Activated gamma-delta T cell treated with Interleukin-2 at 50 U/mL for 16 hours (primary cell): Measurements from ENCODE around the gene OR51B4.
"Not testable (repeated sequence)": the region's sequence is repeated elsewhere in the genome, so short reads cannot be mapped to it uniquely, and the experiment has no call there.

ENCODE experiments used
- DNase-seq: peaks from one replicate; pipeline ENCODE4 v3.0.0-alpha.2; 2020

Gene OR51B4, protein sequence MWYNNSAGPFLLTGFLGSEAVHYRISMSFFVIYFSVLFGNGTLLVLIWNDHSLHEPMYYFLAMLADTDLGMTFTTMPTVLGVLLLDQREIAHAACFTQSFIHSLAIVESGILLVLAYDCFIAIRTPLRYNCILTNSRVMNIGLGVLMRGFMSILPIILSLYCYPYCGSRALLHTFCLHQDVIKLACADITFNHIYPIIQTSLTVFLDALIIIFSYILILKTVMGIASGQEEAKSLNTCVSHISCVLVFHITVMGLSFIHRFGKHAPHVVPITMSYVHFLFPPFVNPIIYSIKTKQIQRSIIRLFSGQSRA

GRCh38 chr11:5301846-5302245 is at the start of gene OR51B4:
Gene OR51B4 (minus strand): TSS chr11:5301946. CDS start chr11:5301946, 0 bp downstream.
- no peak for DNase-seq

DNA sequence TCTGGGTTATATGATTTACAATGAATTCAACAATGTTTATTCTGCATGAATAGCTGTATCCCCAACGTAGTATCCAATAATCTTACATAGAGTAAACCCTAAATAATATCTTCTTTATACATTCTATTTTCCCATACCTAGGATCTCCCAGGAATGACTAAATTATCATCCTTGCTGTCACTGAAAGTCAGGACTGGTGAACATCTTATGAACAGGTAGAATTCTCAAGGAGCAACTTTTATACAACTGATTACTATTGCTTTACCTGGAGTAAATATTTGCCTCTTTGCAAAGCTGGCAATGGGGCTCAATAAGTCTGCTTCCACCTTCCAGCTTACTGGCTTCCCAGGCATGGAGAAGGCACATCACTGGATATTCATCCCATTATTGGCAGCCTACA is 49.5 kb upstream of the OR51B4 start, which contains the start of gene OR51B6:
TSS of gene OR51B6 (plus strand) at position 301 of the 400 bp plus-strand sequence. CDS start at position 301, 0 bp downstream.
- no peak for DNase-seq

DNA sequence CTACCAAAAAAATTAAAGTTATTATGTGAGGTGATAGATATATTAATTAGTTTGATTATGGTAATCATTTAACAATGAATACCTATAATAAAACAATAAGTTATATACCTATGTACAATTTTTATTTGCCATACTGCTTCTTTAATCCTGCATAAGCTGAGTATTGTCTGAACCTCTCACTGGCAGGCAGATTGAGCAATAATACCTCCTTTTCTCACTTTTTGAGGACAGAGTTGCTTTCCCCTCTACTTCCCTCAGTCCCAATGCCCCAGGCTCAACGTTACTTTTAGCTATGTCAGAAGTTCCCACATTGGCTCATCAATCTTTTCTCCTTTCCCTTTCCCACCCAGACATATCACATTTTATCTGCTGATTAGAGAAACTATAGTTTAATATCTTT is 47.8 kb upstream of the OR51B4 start:
- no peak for DNase-seq

- DNase-seq = no peak
Measured at GRCh38 chr11:5348551-5349194, 46.9 kb upstream of the OR51B4 start.

DNA sequence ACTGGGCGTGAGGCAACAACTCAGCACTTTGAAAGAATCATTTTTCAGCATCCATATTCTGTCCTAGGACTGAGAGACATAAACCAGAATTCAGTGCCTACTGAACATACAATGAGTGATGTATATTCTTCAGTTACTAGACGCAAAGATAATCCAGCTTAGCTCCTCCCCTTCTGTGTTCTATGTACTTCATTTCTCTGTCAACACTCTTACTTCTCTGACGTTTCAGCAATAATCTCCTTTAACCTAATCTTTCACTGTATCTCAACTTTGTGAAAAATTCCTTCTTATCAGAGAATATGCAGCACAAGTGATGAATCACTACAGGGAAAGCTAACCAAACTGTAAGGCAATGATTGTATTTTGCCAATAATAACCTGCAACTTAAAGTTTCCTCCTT is 44.1 kb upstream of the OR51B4 start:
- DNase-seq = no peak

DNA sequence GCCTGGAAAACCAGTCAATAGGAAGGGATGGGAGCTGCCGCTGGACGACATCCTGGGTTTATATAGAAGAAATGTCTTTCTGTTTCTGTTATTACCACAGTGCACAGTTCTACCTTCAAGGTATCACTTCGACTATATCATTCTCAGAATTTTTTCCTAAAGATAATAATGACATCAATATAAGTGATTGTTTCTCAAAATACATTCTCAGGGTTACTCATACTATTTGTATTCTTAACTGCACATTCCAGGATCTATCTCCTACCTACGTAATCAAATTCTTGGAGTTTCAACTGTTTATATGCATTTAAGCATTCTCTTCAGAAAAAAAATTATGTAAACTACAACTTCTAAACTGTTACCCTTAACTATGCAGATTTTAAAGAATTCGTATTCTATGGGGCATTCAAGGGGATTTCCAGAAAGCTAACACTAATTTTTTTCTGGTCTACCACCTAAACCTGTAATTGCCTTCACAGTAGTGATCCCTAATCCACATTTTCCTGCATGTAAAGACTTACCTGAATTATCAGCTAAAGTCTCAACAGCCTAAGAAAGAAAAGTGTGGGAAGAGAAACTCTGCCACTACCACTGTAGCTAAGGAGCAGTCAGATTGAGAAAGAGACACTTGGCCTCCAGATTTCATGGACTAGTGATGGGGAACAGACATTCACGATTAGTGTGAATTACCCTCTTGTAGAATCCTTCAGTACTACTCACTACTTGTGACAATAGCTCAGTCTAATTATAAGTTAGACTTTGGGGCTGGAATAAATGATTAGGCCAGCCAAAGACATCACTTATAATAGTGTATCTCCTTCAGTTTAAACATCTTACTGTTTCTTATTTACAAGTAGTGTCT is 42.0 kb upstream of the OR51B4 start, which contains the start of gene OR51B5:
TSS of gene OR51B5 (minus strand) at position 51 of the 862 bp plus-strand sequence. CDS start at position 51, 0 bp downstream.
- DNase-seq = no peak

- no peak for DNase-seq
Measured at GRCh38 chr11:5339771-5340322, 38.1 kb upstream of the OR51B4 start.

DNA sequence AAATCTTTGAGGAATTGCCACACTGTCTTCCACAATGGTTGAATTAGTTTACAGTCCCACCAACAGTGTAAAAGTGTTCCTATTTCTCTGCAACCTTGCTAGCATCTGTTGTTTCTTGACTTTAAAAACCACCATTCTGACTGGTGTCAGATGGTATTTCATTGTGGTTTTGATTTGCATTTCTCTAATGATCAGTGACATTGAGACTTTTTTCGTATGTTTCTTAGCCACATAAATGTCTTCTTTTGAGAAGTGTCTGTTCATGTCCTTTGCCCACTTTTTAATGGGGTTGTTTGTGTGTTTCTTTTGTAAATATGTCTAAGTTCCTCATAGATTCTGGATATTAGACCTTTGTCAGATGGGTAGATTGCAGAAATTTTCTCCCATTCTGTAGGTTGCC is 35.5 kb upstream of the OR51B4 start:
- not testable (repeated sequence) for DNase-seq

GRCh38 chr11:5336331-5336730 is 34.6 kb upstream of the OR51B4 start:
- no peak for DNase-seq

- DNase-seq = no peak
Measured at GRCh38 chr11:5335170-5335569, 33.4 kb upstream of the OR51B4 start.

DNA sequence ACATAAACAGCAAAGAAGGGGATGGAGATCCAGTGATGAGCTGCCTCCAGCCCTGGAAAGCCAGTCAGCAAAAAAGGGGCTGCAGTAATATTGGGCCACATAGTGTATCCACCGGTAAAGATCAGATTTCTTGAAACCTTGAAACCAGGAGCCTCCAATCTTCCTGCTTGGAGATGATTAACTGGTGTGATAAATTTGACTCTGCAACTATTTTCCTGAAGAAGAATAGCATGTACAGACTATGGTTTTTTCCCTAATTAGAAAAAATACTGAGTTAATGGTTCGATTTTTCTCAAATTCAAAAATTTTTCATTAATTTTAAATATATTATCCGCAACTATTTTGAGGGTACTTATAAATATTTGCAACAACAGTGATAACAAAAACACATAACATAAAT is 22.5 kb upstream of the OR51B4 start, which contains the start of gene OR51B2:
TSS of gene OR51B2 (minus strand) at position 101 of the 400 bp plus-strand sequence. CDS start at position 101, 0 bp downstream.
- no peak for DNase-seq

GRCh38 chr11:5317292-5317691 is 15.5 kb upstream of the OR51B4 start:
- DNase-seq = no peak

GRCh38 chr11:5313326-5314023 is 11.7 kb upstream of the OR51B4 start:
- not testable (repeated sequence) for DNase-seq

- no peak for DNase-seq
Measured at GRCh38 chr11:5310423-5310822, 8.7 kb upstream of the OR51B4 start.

- DNase-seq = no peak
Measured at GRCh38 chr11:5307256-5308019, 5.7 kb upstream of the OR51B4 start.

DNA sequence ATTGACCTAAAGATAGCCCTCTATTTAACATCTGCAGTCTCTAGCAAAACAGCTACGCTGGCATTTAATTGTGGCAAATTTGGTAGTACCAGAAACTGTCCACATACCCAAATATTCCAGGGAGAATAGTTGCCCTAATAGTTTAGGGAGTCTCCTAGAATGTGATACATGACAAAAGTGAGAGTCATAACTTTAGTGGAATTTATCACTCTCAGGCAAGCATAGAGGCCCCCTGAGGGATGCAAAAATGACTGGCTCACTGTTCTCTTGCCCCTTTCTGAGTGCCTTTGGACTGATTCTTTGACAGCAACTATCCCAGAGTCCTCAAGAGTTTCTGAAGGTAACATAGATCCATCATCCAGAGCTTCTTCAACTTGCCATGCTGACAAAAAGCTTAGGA is 2.3 kb upstream of the OR51B4 start:
- no peak for DNase-seq

GRCh38 chr11:5303626-5304025 is 1.9 kb upstream of the OR51B4 start:
- no peak for DNase-seq

GRCh38 chr11:5300251-5300650 is 1.5 kb downstream of the OR51B4 start:
- no peak for DNase-seq

- DNase-seq = no peak
Measured at GRCh38 chr11:5298451-5298850, 3.3 kb downstream of the OR51B4 start.

DNA sequence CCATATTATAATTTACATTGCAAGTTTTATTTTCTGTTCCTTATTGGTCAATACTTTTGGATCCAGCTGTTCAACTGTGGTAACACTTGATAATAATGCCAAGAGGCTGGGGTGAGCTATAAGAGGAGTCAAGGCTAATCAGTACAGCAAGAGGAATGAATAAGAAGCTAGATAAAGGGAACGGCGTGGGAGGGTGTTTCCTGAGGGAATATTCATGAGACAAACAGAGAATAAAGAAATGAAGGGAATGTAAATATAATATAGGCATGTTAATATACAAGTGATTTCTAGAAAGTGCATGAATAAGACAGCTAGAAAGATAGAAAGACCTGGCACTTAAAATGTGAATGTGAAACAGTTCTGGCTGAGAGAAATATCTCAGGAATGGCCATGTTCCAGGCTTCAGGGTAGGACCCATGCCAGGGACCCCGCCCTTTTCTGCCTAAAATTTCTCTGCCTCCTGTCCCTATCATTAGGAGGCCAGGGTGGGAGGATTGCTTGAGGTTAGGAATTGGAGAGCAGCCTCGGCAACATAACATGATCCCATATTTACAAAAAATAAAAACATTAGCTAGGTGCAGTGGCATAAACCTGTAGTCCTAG is 3.9 kb downstream of the OR51B4 start:
- DNase-seq = no peak
